VCaP (cell line): ENCODE results near the gene DNASE1L1.

Experiments
- H3K27ac ChIP-seq: fragments of 450-650 bp; 2 replicates; pipeline ENCODE4 v1.5.1; 2017
- CTCF ChIP-seq: fragments of 450-650 bp; conservative IDR thresholded peaks from 2 replicates; pipeline ENCODE4 v1.5.1; 2017; ENCODE audit warnings: mild to moderate bottlenecking, moderate library complexity

The DNASE1L1 gene

GRCh38 chrX:154376774-154377173, 32.3 kb downstream of the DNASE1L1 start:
- H3K27ac ChIP-seq: no peak overlapping the region
- no peak for TF ChIP-seq CTCF

DNA sequence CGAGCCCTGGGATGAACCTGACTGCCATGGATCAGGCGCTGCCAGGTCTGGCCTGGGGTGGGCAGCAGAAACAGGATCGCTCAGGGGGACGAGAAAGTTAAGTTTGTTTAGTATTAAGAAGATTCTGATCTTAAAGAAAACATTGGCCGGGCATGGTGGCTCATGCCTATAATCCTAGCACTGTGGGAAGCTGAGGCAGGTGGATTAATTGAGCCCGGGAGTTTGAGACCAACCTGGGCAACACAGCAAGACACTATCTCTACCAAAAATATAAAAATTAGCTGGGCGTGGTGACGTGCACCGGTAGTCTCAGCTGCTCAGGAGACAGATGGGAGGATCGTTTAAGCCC, 33.9 kb downstream of the DNASE1L1 start:
- H3K27ac ChIP-seq: peak overlapping the region; percentile 65
- no peak for TF ChIP-seq CTCF

DNA sequence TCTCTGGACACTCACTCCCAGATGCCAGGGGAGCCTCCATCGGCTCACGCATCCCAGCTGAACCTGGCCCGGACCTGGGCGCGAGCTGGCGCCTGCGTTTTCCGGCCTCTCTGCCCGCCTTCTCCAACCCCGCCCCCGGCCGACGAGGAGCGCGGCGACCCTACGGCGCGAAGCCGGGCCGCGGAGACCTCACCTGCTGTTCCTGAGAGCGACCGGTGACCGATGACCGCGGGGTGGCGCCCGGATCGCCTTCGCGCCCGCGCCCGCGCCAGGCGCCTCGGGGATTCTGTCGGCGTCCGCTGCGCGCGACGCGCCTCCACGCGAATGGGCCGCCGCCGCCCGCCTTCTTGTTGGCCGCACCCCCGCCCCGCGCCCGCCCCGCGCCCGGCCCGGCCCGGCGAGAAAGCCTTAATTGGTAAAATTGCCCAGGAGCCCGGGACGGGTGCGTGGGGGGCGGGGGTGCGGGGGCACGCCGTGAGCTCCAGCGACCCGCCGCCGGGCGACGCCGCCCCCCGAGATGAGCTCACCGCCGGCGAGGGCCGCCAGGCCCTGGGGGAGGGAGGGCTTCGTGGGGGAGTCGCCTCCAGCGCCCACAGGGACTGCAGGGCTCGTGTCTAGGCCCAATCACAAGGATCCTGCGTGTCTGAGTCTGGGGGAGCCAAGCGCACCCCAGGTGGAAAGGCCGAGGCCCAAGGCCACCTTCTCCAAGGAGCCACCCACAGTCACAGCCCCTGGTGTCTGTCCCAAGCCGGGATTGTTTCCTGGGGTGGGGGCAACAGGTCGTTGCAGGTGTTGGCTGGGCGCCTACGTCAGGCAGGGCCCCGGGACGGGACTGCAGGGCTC, 34.5 kb downstream of the DNASE1L1 start, which contains the start of gene FLNA:
Gene FLNA, minus strand, starts transcription at position 322 of the 843 bp plus-strand sequence. CDS start 3,389 bp downstream, outside the sequence.
- TF ChIP-seq CTCF: peak; percentile 45; the same call in 1 of the 2 replicates
- peak within 1 kb of the TSS; percentile 65 for H3K27ac ChIP-seq

GRCh38 chrX:154373340-154374306, 35.4 kb downstream of the DNASE1L1 start:
- H3K27ac ChIP-seq: peak overlapping the region; percentile 65
- TF ChIP-seq CTCF: peak; percentile 85

DNA sequence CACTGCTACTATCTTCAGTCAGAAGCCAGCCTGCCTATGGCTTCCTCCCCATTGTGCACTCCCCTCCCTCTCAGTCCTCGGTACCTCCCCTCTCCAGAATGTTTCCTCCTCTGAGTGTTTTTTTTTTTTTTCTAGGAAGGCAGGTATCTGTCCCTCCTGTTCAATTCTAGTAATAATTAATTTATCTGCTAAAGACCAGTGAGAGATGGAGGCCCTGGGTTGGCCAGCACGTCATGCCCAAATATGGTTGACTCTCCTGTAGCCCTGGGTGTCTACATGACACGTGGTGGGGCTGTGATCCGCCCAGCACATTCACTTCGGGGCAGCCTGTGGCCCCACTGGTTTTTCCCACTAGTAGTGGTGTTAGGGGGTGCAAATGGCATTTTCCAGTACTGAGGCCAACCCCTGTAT, 36.4 kb downstream of the DNASE1L1 start:
- TF ChIP-seq CTCF: no peak
- H3K27ac ChIP-seq: no peak overlapping the region

- no peak for TF ChIP-seq CTCF
- H3K27ac ChIP-seq: peak overlapping the region; percentile 16; the same call in 1 of the 2 replicates
Measured at GRCh38 chrX:154371789-154372300, 37.2 kb downstream of the DNASE1L1 start.
